ENCODE data around the gene THOC7.

DNA sequence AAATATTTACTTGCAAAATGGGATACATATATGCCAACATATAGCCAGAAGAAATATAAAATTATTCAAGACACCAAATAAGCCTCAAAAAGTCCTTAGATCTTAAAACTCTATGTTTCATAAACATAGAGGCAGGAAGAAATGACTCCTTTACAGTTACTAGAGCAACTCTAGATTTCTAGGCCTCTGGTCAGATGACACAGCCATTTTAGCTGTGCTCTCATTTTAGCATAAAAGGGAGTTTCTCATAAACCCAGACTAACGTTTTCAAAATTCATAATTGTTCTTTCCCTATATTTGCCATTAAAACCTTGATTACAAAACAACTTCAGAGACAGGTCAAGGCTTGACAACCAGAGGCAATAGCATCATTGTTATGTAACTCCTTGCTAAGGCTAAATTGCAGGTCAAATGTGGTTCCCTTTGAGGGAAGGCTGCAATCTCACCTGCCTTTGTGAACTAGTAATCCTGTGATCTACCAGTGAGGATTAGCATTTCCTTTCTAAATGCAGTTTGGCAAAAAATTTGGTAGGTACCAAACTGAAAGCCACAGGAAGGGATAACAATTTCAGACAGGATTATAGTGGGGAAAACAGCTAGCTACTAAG lies 8.2 kb downstream of the THOC7 start:
- no peak for TF ChIP-seq POLR2A (IDR thresholded peaks at IDR 0.05)
- TF ChIP-seq, protein P1, sequence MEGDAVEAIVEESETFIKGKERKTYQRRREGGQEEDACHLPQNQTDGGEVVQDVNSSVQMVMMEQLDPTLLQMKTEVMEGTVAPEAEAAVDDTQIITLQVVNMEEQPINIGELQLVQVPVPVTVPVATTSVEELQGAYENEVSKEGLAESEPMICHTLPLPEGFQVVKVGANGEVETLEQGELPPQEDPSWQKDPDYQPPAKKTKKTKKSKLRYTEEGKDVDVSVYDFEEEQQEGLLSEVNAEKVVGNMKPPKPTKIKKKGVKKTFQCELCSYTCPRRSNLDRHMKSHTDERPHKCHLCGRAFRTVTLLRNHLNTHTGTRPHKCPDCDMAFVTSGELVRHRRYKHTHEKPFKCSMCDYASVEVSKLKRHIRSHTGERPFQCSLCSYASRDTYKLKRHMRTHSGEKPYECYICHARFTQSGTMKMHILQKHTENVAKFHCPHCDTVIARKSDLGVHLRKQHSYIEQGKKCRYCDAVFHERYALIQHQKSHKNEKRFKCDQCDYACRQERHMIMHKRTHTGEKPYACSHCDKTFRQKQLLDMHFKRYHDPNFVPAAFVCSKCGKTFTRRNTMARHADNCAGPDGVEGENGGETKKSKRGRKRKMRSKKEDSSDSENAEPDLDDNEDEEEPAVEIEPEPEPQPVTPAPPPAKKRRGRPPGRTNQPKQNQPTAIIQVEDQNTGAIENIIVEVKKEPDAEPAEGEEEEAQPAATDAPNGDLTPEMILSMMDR (IDR thresholded peaks at IDR 0.05) = no peak
- no peak for TF ChIP-seq EP300 (IDR thresholded peaks at IDR 0.05)

Data from gastroesophageal sphincter (tissue), 3 donors.